OCI-LY7 (cell line): Measurements from ENCODE around the gene SPRED2. TPM values are rescaled to one million over a fixed set of nuclear protein-coding genes. Genes with fewer than 3 reads are reported as not detected.

ENCODE experiments used
- BruUV-seq: library from RNA; stranded (reverse); fragments of 400-500 nt; replicated peaks from 2 replicates; lab custom pipeline; 2021; lab: Mats Ljungman, UMichigan
- CTCF ChIA-PET: fragments of 300-600 bp; sonication (Branson Sonifier 250); formaldehyde crosslinking; loops from one replicate; lab custom pipeline; 2022; ENCODE audit warnings: antibody characterized with exemption; ENCODE audit not compliant: unreplicated experiment; lab: Charles Lee
- POLR2A ChIA-PET: fragments of 300-600 bp; sonication (Branson Sonifier 250); formaldehyde crosslinking; loops from one replicate; lab custom pipeline; 2022; ENCODE audit warnings: antibody characterized with exemption; lab: Charles Lee
- DNase-seq: peaks from one replicate; pipeline ENCODE4 v3.0.0-alpha.2; 2015; ENCODE audit warnings: low spot score
- H2AFZ ChIP-seq: fragments of 200-600 bp; sonication (generic), shearing (Covaris generic); 2 replicates; pipeline ENCODE4 v1.6.1; 2014; ENCODE audit warnings: mild to moderate bottlenecking, antibody characterized with exemption, low read length, moderate library complexity
- H3K27ac ChIP-seq: fragments of 200-600 bp; sonication (generic); 2 replicates; pipeline ENCODE4 v1.5.1; 2014; ENCODE audit warnings: mixed run types, low read depth, mild to moderate bottlenecking, moderate library complexity, low read length, inconsistent platforms; ENCODE audit not compliant: poor library complexity, severe bottlenecking
- H3K36me3 ChIP-seq: fragments of 200-600 bp; sonication (generic); 2 replicates; pipeline ENCODE4 v1.6.1; 2014; ENCODE audit warnings: mild to moderate bottlenecking, antibody characterized with exemption, low read length, moderate library complexity, mixed read lengths; ENCODE audit not compliant: insufficient read depth
- H3K4me1 ChIP-seq: fragments of 200-600 bp; sonication (generic); 2 replicates; pipeline ENCODE4 v1.5.1; 2014; ENCODE audit warnings: mild to moderate bottlenecking, low read length; ENCODE audit not compliant: insufficient read depth, poor library complexity, severe bottlenecking
- H3K4me2 ChIP-seq: fragments of 200-600 bp; sonication (generic); 2 replicates; pipeline ENCODE4 v1.6.1; 2014; ENCODE audit warnings: mild to moderate bottlenecking, low read length
- H3K4me3 ChIP-seq: fragments of 200-600 bp; sonication (generic); 2 replicates; pipeline ENCODE4 v1.5.1; 2014; ENCODE audit warnings: mild to moderate bottlenecking, low read depth, low read length; ENCODE audit not compliant: poor library complexity, severe bottlenecking
- H3K79me2 ChIP-seq: fragments of 200-600 bp; sonication (generic); 2 replicates; pipeline ENCODE4 v1.6.1; 2016; ENCODE audit warnings: low read depth, mild to moderate bottlenecking, low read length, moderate library complexity, mixed read lengths; ENCODE audit not compliant: insufficient read depth
- H3K9me2 ChIP-seq: fragments of 200-600 bp; sonication (generic); 2 replicates; pipeline ENCODE4 v1.6.1; 2016; ENCODE audit warnings: mild to moderate bottlenecking, low read length, mixed read lengths; ENCODE audit not compliant: insufficient read depth
- H3K9me3 ChIP-seq: fragments of 200-600 bp; sonication (generic); 2 replicates; pipeline ENCODE4 v1.6.1; 2014; ENCODE audit warnings: mild to moderate bottlenecking, mixed run types, low read length, mixed read lengths
- H4K20me1 ChIP-seq: fragments of 200-600 bp; sonication (generic); 2 replicates; pipeline ENCODE4 v1.6.1; 2014; ENCODE audit warnings: mild to moderate bottlenecking, antibody characterized with exemption, low read length, moderate library complexity, mixed read lengths; ENCODE audit not compliant: insufficient read depth
- CTCF ChIP-seq: fragments of 200-600 bp; sonication (generic); conservative IDR thresholded peaks from 2 replicates; pipeline ENCODE4 v1.5.1; 2014; ENCODE audit warnings: mild to moderate bottlenecking, antibody characterized with exemption, low read length, moderate library complexity, mixed read lengths
- EZH2phosphoT487 ChIP-seq: fragments of 200-600 bp; sonication (generic); IDR thresholded peaks from 2 replicates; pipeline ENCODE4 v1.6.1; 2018; ENCODE audit warnings: low read depth, borderline replicate concordance, mild to moderate bottlenecking, mixed run types, antibody characterized with exemption, low read length, moderate library complexity, mixed read lengths
- intact Hi-C: fragments of 100-400 bp; cut with micrococcal nuclease; formaldehyde crosslinking; loops from one replicate; pipeline ENCODE4 v1.10.0; 2022; ENCODE audit not compliant: unreplicated experiment
- total RNA-seq, 2 experiments: library from RNA; depleted of rRNA in 1 of 2; stranded (reverse); fragments of >200 nt in 1 of 2; shearing (Covaris generic) in 1 of 2; gene quantifications; 2 replicates each; pipeline ENCODE4 v1.2.3, GENCODE V29; 2014 to 2022

The SPRED2 gene
- total RNA-seq, 2 experiments from 2014 or later, result 8.0 to 49.1 TPM

- intact Hi-C loops, result loop anchor here (1.0 to 2.0 kb wide), 7 partner anchors 41 to 166 kb away; no protein-coding TSS in a partner anchor
- Histone ChIP-seq H3K9me2 (no peaks in the 10 kb centered on the region), H3K4me1 (peaks cover 40% of the 10 kb centered on the region), H4K20me1 (peaks cover 23% of the 10 kb centered on the region; the same call in 1 of the 2 replicates), H3K36me3 (peaks cover 12% of the 10 kb centered on the region; the same call in 1 of the 2 replicates), H3K4me2 (peak overlapping the region; percentile 79), H3K79me2 (peaks cover 37% of the 10 kb centered on the region), H3K4me3 (peak overlapping the region; percentile 93), H3K27ac (peak overlapping the region; percentile 77), H3K9me3 (no peaks in the 10 kb centered on the region), H2AFZ (peak overlapping the region; percentile 83; the same call in 1 of the 2 replicates)
- BruUV-seq, result no TSS peak
- TF ChIP-seq EZH2phosphoT487, result no peak
- no peak for TF ChIP-seq CTCF
- ChIA-PET POLR2A (interaction anchor here (1.0 kb wide), 2 partner anchors 116 to 202 kb away, joined by 5 to 6 read pairs; no protein-coding TSS in a partner anchor), CTCF (interaction anchor here (0.6 kb wide), 1 partner anchor 187 kb away, joined by 3 read pairs; no protein-coding TSS in a partner anchor)
- DNase-seq, result peak; percentile 91
These were observed 775 bp downstream of the SPRED2 start for GRCh38 chr2:65431421-65432226.

- CTCF ChIA-PET, result interaction anchor here (0.6 kb wide), 1 partner anchor 22 kb away, joined by 3 read pairs; no protein-coding TSS in a partner anchor
- no peaks in the 10 kb centered on the region for H3K9me3 ChIP-seq
- no peak overlapping the region for H2AFZ ChIP-seq
- H3K4me1 ChIP-seq, result peaks cover 40% of the 10 kb centered on the region
- POLR2A ChIA-PET, result interaction anchor here (0.6 to 1.0 kb wide), 3 partner anchors 42 to 202 kb away, joined by 4 to 7 read pairs (median 6); no protein-coding TSS in a partner anchor
- DNase-seq, result peak; percentile 89
- H3K9me2 ChIP-seq, result no peaks in the 10 kb centered on the region
- BruUV-seq, result no TSS peak
- H4K20me1 ChIP-seq, result peaks cover 23% of the 10 kb centered on the region; the same call in 1 of the 2 replicates
- peak overlapping the region; percentile 77 for H3K27ac ChIP-seq
- H3K36me3 ChIP-seq, result peaks cover 12% of the 10 kb centered on the region; the same call in 1 of the 2 replicates
- H3K4me3 ChIP-seq, result peak overlapping the region; percentile 93
- intact Hi-C loops, result loop anchor here (1.0 to 2.0 kb wide), 4 partner anchors 40 to 166 kb away; no protein-coding TSS in a partner anchor
- peak overlapping the region; percentile 79 for H3K4me2 ChIP-seq
- TF ChIP-seq EZH2phosphoT487 (no peak), CTCF (peak; percentile 40; the same call in 1 of the 2 replicates)
- H3K79me2 ChIP-seq, result peaks cover 45% of the 10 kb centered on the region
These were observed 1.6 kb downstream of the SPRED2 start for GRCh38 chr2:65430603-65431420.
